Effector memory CD8-positive, alpha-beta T cell (primary cell): ENCODE data around the gene WDR64.

Experiments
- ATAC-seq: fragments of 150-1000 bp; cut with Tn5 transposase; replicated peaks from 2 replicates; pipeline ENCODE4 v1.10.0; 2021; ENCODE audit warnings: mild to moderate bottlenecking, moderate library complexity
- DNase-seq, 3 experiments: peaks; one replicate each; pipeline ENCODE4 v3.0.0; 2021
- H3K27ac Mint-ChIP-seq, 2 donors: one replicate each; pipeline ENCODE4 v1.8.0; 2022; ENCODE audit warnings: mild to moderate bottlenecking in 2 of 2, mixed read lengths in 2 of 2, moderate library complexity in 2 of 2
- H3K27me3 Mint-ChIP-seq, 2 donors: one replicate each; pipeline ENCODE4 v1.8.0; 2022; ENCODE audit warnings: mixed read lengths in 2 of 2
- H3K36me3 Mint-ChIP-seq: one replicate; pipeline ENCODE4 v1.8.0; 2022; ENCODE audit warnings: mild to moderate bottlenecking, moderate library complexity, mixed read lengths; ENCODE audit not compliant: insufficient read depth
- H3K4me1 Mint-ChIP-seq, 2 donors: one replicate each; pipeline ENCODE4 v1.8.0; 2022; ENCODE audit warnings: low read depth in 2 of 2, mixed read lengths in 2 of 2
- H3K4me3 Mint-ChIP-seq, 2 donors: one replicate each; pipeline ENCODE4 v1.8.0; 2022; ENCODE audit warnings: mild to moderate bottlenecking in 2 of 2, mixed read lengths in 2 of 2, moderate library complexity in 2 of 2
- H3K9me3 Mint-ChIP-seq, 2 donors: one replicate each; pipeline ENCODE4 v1.8.0; 2022; ENCODE audit warnings: mixed read lengths in 2 of 2

The WDR64 gene

DNA sequence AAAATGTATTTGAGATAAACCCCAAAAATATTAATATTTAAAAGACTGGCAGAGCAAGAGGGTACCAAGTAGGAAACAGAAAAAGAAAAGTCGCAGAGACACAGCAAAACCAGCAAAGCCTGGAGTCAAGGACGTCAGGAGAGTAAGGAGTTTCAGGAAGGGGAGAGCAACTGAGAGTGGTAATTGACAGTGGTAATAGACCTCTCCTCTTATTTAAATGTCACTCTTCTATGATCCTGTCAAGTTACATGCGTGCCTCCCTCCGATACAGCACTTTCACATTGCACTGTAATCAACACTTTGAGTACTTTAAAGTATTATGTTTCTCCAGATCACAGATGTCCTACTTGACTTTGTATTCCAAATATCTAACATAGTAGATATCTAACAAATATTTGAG is 113.3 kb downstream of the WDR64 start:
- DNase-seq (no peak), ATAC-seq (no peak)
- Mint-ChIP-seq H3K36me3 (no peaks in the 10 kb centered on the region), H3K27me3 (peaks cover 9 to 13% of the 10 kb centered on the region in 2 donors), H3K9me3 (no peaks in the 10 kb centered on the region), H3K4me1 (peaks cover 0 to 1% of the 10 kb centered on the region in 2 donors), H3K4me3 (no peak overlapping the region), H3K27ac (no peak overlapping the region)

DNA sequence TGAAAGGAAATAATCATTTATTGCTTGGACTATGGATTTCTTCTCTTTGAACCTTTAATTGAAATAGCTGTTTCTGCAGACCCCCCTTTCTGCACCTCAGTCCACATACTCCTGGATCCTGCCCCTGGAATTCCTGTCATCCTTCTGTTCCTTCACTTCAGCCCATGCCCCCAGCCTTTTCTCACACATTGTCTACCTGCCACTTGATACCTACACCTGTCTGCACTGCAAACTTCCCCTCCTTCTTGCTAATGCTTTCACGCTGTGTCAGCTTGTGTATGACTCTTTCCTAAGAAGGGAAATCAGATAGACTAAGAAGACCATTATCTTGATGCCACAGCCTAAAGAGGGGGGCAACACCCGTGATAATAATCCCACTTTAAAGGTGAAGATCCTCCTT is 115.7 kb downstream of the WDR64 start:
- Mint-ChIP-seq H3K9me3 (no peaks in the 10 kb centered on the region), H3K4me3 (no peak overlapping the region), H3K27me3 (peaks cover 8 to 9% of the 10 kb centered on the region in 2 donors), H3K4me1 (peaks cover 0 to 1% of the 10 kb centered on the region in 2 donors), H3K27ac (no peak overlapping the region), H3K36me3 (no peaks in the 10 kb centered on the region)
- DNase-seq (no peak), ATAC-seq (no peak)

DNA sequence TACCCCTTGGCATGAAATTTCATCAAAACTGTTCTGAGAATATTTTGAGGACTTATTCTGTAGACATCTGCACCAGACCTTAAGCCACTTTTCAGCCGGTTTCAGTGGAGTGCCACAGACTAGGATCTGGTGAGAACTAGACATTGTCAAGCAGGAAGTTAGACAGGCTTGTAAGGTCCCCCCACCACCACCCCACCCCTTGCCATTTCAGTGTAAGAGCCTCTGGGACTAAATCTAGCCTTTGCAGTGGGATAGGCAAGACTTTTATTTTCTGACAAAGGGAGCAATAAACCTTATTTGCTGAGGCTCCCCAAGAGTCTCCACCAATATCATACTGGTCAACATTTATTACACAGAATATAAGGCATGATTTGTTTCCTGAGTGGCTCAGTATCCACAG is 118.0 kb downstream of the WDR64 start:
- Mint-ChIP-seq H3K27ac (no peak overlapping the region), H3K4me3 (no peak overlapping the region)

DNA sequence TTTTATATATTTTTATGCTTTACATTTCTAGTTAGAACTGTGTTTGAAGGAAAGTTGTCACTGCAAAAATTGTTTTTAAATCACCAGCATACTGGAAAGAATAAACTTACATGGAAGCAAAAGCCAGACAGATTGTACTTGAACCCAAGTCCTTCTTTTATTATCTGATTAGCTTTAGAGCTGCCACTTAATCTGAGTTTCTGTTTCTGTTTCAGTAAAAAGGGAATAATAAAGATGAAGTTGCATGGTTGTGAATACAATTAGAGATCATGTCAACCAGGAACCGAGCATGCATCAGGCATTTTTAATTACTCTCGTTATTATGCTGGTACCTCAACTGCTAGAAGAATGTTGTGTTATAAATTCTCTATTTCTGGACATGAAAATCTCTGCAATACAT is 119.0 kb downstream of the WDR64 start:
- peaks cover 0 to 1% of the 10 kb centered on the region in 2 donors for H3K4me1 Mint-ChIP-seq
- DNase-seq (no peak), ATAC-seq (no peak)
- no peak overlapping the region for H3K27ac Mint-ChIP-seq
- H3K36me3 Mint-ChIP-seq: no peaks in the 10 kb centered on the region
- peaks cover 8 to 9% of the 10 kb centered on the region in 2 donors for H3K27me3 Mint-ChIP-seq
- H3K9me3 Mint-ChIP-seq: no peaks in the 10 kb centered on the region
- H3K4me3 Mint-ChIP-seq: no peak overlapping the region

More for the DNA sequence above, 118.0 kb downstream of the WDR64 start:
- peaks cover 9 to 15% of the 10 kb centered on the region in 2 donors for H3K27me3 Mint-ChIP-seq
- ATAC-seq (peak; percentile 32), DNase-seq (no peak)
- H3K4me1 Mint-ChIP-seq: peaks cover 0 to 1% of the 10 kb centered on the region in 2 donors
- no peaks in the 10 kb centered on the region for H3K36me3 Mint-ChIP-seq
- H3K9me3 Mint-ChIP-seq: no peaks in the 10 kb centered on the region

DNA sequence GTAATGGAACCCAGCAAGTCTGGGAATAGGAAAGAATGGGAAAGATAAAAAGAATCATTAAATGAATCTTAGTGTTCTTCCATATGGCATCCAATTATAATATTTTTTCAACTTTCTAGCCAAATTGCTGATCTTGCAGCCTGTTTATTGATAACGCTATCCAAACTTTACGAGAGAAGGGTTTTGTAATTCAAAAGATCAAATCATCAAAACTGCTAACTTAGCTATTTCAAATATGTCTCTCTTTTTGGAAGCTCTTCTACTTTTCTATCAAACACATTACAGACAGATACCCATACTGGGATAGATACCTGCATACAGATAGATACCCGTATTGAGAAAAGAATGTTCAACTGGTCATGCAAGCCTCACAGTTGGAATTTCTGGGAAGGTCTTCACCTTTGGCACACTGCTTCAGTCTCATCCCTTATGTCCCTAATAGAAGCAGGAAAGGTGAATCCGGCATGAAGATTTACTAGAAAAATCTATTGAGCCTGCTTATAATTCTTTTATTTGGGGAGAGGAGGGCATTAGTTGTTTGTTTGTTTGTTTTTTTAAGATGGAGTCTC is 120.9 kb downstream of the WDR64 start:
- Mint-ChIP-seq H3K36me3 (no peaks in the 10 kb centered on the region), H3K27ac (no peak overlapping the region), H3K9me3 (no peaks in the 10 kb centered on the region), H3K4me1 (peaks cover 0 to 1% of the 10 kb centered on the region in 2 donors), H3K4me3 (no peak overlapping the region), H3K27me3 (peaks cover 0 to 12% of the 10 kb centered on the region in 2 donors)
- ATAC-seq (no peak), DNase-seq (no peak)

DNA sequence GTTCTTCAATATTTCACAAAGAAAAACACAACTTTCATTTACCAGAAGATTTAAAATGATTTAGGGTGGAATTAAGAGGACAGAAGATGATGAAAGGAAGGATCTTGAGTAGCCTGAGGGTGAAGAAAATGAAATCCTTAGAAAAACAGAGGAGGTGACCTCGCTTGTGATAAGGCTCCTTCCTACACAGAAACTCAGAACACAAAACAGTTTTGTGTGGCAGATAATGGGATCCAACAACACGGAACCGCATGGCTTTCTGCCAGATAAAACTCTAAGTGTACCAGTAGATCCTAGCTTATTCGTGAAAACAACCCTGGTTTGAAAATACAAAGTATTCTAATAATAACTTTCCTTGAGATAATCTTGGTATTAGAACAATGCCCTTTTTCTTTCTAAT is 121.9 kb downstream of the WDR64 start:
- H3K27ac Mint-ChIP-seq: no peak overlapping the region
- ATAC-seq (no peak), DNase-seq (no peak)
- H3K4me3 Mint-ChIP-seq: no peak overlapping the region
- H3K36me3 Mint-ChIP-seq: no peaks in the 10 kb centered on the region
- no peaks in the 10 kb centered on the region for H3K9me3 Mint-ChIP-seq
- H3K27me3 Mint-ChIP-seq: peaks cover 0 to 16% of the 10 kb centered on the region in 2 donors
- H3K4me1 Mint-ChIP-seq: peaks cover 0 to 1% of the 10 kb centered on the region in 2 donors

DNA sequence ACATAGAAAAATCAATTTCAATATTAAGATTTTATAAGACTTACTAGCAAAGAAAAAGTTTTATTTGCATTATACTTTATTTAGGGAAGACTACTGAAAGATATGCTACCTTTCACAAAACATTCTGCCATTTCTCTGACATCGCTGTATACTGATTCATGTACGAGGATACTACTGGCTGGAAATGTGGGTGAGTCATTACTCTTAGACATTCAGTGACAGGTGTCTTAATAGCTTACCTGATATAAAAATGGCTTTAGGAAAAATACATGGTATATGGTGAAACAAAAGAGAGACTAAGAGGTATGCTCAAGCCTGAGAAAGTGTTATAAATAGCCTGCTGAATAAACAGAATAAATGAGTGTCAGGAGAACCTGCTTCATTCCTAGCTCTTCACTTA is 122.9 kb downstream of the WDR64 start:
- ATAC-seq (no peak), DNase-seq (no peak)
- Mint-ChIP-seq H3K9me3 (no peaks in the 10 kb centered on the region), H3K4me1 (no peaks in the 10 kb centered on the region), H3K27me3 (peaks cover 9 to 23% of the 10 kb centered on the region in 2 donors), H3K36me3 (no peaks in the 10 kb centered on the region), H3K4me3 (no peak overlapping the region), H3K27ac (no peak overlapping the region)

DNA sequence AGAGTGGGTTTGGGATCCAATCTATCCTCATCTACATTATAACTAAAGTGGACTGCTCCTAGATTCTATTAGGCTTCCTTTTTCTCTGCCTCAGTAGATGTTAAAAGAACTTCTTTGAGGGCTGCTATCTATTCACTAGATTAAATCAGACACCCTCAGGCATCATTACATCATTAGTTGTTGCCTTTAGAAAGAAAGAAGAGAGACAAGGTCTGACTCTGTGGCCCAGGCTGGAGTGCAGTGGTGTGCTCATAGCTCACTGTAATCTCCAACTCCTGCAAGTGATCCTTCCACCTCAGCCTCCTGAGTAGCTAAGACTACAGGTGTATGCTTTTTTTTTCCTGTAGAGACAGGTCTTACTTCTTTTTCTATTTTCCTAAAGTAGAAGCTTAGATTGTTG is 124.8 kb downstream of the WDR64 start:
- ATAC-seq (no peak), DNase-seq (no peak)
- Mint-ChIP-seq H3K27me3 (peaks cover 20 to 31% of the 10 kb centered on the region in 2 donors), H3K4me1 (no peaks in the 10 kb centered on the region), H3K36me3 (no peaks in the 10 kb centered on the region), H3K4me3 (no peak overlapping the region), H3K9me3 (no peaks in the 10 kb centered on the region), H3K27ac (no peak overlapping the region)

DNA sequence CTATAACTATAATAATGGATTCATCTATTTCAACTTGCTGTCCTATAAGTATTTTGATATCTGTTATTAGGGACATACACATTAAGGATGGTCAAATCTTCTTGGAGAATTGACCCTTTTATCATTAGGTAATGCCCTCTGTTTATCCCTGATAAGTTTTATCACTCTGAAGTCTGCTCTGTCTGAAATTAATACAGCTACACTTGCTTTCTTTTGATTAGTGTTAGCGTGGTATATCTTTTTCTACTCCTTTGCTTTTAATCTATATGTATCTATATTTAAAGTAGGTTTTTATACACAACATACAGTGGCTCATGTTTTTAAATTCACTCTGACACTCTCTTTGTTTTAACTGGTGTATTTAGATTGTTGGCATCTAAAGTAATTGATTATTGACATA is 126.0 kb downstream of the WDR64 start:
- DNase-seq (no peak), ATAC-seq (no peak)
- Mint-ChIP-seq H3K4me3 (no peak overlapping the region), H3K27ac (no peak overlapping the region), H3K27me3 (peaks cover 32 to 33% of the 10 kb centered on the region in 2 donors), H3K36me3 (no peaks in the 10 kb centered on the region), H3K9me3 (no peaks in the 10 kb centered on the region), H3K4me1 (no peaks in the 10 kb centered on the region)

DNA sequence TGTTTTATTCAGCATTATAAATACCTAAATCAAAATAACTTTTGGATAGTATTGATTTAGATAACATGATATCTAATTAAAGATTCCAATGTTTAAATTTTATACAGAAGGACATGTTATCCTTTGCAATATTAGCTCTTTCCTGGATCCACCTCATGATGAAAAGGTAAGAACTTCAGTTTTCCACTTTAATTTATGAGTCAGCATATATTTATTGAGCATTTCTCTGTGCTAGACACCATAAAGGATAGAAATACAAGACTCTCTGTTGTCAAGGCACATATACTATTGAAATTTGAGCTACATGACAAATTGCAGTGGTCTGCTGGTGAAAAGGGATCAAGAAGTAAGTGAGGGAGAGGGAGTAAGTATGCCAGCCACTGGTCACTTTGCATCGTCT is 127.8 kb downstream of the WDR64 start:
- no peaks in the 10 kb centered on the region for H3K36me3 Mint-ChIP-seq
- H3K9me3 Mint-ChIP-seq: no peaks in the 10 kb centered on the region
- H3K4me1 Mint-ChIP-seq: no peaks in the 10 kb centered on the region
- peaks cover 41 to 43% of the 10 kb centered on the region in 2 donors for H3K27me3 Mint-ChIP-seq
- H3K27ac Mint-ChIP-seq: no peak overlapping the region
- no peak for DNase-seq
- no peak overlapping the region for H3K4me3 Mint-ChIP-seq
- no peak for ATAC-seq

DNA sequence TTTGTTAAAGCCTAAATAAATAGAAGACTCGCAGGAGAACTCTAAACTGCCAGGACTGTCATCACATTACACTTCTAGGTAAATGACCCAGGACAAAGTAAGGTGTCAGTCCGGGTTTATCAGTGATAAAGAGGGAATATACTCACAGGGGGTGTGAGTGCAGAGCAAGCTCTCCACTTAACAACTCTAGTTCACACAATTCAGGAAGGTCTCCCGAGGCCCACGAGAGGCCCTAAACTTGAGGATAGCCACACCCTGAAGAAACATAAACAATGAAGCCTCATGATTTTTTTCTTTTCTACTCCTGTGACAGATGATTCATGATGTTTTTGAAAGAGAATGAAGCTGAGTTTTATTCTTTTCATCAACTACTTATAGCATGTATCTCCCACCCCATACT is 130.3 kb downstream of the WDR64 start:
- Mint-ChIP-seq H3K27me3 (peaks cover 41 to 43% of the 10 kb centered on the region in 2 donors), H3K36me3 (no peaks in the 10 kb centered on the region), H3K27ac (no peak overlapping the region), H3K4me1 (no peaks in the 10 kb centered on the region), H3K9me3 (no peaks in the 10 kb centered on the region), H3K4me3 (no peak overlapping the region)
- ATAC-seq (no peak), DNase-seq (no peak)

DNA sequence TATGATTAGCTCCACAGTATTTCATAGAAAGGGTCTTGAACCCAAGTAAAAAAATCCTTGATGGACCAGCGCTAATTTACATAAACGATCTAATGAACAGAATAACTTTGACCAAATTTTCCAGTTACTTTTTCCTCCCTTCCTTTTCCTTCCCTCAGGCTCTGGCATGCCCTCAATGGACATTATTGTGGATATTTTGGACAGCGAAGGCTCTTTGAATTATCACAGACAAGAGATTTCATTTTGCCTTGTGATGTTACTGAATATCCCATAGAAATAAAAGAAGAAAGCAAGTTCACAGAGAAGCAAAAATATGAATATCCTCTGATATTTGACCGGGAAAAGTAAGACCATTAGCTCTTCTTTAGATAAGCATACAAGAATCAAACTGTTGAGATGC is 135.6 kb downstream of the WDR64 start:
- DNase-seq (no peak), ATAC-seq (no peak)
- Mint-ChIP-seq H3K36me3 (no peaks in the 10 kb centered on the region), H3K27me3 (peaks cover 15 to 16% of the 10 kb centered on the region in 2 donors), H3K9me3 (no peaks in the 10 kb centered on the region), H3K27ac (no peak overlapping the region), H3K4me3 (no peak overlapping the region), H3K4me1 (no peaks in the 10 kb centered on the region)

DNA sequence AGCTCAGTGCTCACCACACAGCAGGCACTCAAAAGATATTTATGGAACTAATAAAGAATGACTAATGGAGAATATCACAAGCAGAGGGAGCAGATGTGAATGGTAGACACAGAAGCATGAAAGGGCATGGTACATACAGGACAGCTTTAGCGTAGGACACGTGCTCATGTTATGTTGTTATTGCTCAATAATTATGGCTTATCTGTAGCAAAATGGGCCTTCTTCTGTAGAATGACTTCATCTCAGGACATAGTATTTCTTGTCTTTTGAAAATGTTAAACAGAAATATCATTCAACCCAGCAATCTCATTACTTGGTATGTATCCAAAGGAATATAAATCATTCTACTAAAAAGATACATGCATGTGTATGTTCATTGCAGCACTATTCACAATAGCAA is 137.0 kb downstream of the WDR64 start:
- Mint-ChIP-seq H3K27me3 (peaks cover 5 to 6% of the 10 kb centered on the region in 2 donors), H3K36me3 (no peaks in the 10 kb centered on the region), H3K4me3 (no peak overlapping the region), H3K4me1 (no peaks in the 10 kb centered on the region), H3K9me3 (no peaks in the 10 kb centered on the region), H3K27ac (no peak overlapping the region)
- ATAC-seq (no peak), DNase-seq (no peak)

DNA sequence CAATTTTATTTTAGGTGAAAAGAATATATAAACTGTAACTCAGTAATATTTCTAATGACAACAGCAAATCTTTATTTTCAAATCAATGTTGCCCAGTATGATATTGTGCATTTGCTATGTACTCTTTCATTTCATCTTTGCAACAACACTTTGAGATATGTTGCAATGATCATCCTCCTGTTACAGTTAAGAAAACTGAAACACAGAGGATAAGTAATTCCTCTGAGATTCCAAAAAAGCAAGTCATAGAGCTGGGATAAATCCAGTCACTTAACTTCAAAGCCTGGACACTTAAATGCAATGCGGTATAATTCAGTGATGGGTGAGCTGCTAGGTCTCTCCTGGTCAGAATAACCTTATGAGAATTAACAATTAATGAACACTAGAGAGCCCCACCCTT is 147.3 kb downstream of the WDR64 start:
- Mint-ChIP-seq H3K27me3 (peaks cover 12 to 27% of the 10 kb centered on the region in 2 donors), H3K4me1 (no peaks in the 10 kb centered on the region), H3K36me3 (no peaks in the 10 kb centered on the region)

DNA sequence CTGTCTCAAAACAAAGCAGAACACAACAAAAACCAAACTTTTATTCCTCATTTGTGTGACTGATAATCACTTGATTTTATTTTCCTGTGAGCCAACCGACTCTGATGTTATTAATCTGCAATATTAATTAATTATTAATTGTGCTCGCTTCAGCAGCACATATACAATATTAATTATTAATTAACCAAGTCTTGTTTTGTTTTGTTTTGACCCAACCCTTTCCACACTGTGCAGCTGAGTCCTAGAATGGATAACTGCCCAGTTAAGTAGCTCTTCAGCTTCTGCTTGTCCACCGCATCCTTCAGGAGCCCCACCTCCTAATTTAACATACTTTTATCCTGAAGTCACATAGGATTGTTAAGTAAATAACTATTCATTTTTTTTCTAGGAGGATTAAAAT is 148.6 kb downstream of the WDR64 start:
- H3K36me3 Mint-ChIP-seq: no peaks in the 10 kb centered on the region
- ATAC-seq (no peak), DNase-seq (no peak)
- no peaks in the 10 kb centered on the region for H3K9me3 Mint-ChIP-seq
- H3K27ac Mint-ChIP-seq: no peak overlapping the region
- H3K4me3 Mint-ChIP-seq: no peak overlapping the region
- H3K4me1 Mint-ChIP-seq: no peaks in the 10 kb centered on the region
- H3K27me3 Mint-ChIP-seq: peaks cover 2 to 20% of the 10 kb centered on the region in 2 donors

More for the DNA sequence above, 147.3 kb downstream of the WDR64 start:
- no peak for ATAC-seq
- Mint-ChIP-seq H3K9me3 (no peaks in the 10 kb centered on the region), H3K27ac (no peak overlapping the region), H3K4me3 (no peak overlapping the region)
- no peak for DNase-seq
